Esophagus mucosa (tissue), 1 donor: Measurements from ENCODE around the gene ZNF280D. TPM values are rescaled to one million over a fixed set of nuclear protein-coding genes. Genes with fewer than 3 reads are reported as not detected.

Source experiments
- ATAC-seq: fragments of 200-7000 bp; cut with Tn5 transposase; one replicate; pipeline ENCODE4 v1.9.1; 2020
- total RNA-seq: library from RNA; stranded (reverse); gene quantifications from one replicate; pipeline ENCODE4 v1.2.4, GENCODE V29; 2023
- donor health status: DM: yes; HTN: yes; CAD: no.

ZNF280D gene
- total RNA-seq, 1 donor from 2014 or later = 14.6 TPM

- ATAC-seq = no peak
These were observed 104.3 kb downstream of the ZNF280D start for GRCh38 chr15:56628893-56629532.

- ATAC-seq = no peak
These were observed 113.4 kb downstream of the ZNF280D start for GRCh38 chr15:56619887-56620286.

DNA sequence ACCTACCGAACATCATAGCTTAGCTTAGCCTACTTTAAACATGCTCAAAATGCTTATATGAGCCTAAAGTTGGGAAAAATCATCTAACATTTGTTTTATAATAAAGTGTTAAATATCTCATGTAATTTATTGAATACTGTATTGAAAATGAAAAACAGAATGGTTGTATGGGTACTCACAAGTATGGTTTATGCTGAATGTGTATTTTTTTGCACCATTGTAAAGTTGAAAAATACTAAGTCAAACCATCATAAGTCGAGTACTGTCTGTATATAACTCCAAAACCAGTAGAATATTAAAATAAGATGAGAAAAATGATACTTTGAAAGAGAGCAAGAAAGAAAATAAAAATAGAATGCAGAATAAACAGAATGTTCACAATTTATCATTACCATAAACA is 115.7 kb downstream of the ZNF280D start:
- ATAC-seq = no peak

DNA sequence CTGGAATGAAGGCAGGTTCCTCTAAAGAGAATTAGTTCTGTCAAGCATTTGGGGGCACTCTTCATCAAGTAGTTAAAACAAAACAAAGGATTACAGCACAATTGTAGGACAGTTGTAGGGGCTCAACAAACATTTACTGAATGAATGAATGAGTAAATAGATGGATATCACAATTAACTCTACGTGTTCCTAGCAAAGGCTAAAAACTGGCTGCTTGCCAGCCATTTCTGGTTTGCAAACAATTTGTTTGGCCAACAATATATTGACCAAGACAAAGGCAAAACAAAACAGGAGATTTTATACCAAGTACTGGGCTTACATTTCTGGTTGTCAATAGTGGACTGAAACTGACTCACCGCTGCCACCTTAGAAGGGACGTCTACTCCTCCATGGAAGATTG is 116.8 kb downstream of the ZNF280D start:
- no peak for ATAC-seq

- no peak for ATAC-seq
These were observed 119.5 kb downstream of the ZNF280D start for GRCh38 chr15:56613811-56614210.

DNA sequence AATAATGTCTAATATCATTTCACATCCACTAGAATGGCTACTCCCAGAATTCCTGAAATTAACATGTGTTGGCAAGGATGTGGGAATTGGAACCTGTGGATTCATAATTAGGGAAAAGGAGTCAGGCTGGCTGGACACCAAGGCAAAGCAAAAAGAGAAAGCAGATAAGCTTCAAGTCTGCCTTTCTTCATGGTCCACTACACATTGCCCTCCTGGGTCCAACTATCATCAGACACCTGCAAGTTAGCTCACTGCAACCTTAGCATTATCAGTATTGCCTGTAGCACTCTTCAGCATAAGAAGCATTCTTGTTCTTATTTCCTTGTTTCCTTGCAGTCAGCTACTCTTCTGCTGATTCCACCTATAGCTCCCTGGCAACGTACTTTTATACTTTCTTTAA is 124.3 kb downstream of the ZNF280D start:
- ATAC-seq = no peak

DNA sequence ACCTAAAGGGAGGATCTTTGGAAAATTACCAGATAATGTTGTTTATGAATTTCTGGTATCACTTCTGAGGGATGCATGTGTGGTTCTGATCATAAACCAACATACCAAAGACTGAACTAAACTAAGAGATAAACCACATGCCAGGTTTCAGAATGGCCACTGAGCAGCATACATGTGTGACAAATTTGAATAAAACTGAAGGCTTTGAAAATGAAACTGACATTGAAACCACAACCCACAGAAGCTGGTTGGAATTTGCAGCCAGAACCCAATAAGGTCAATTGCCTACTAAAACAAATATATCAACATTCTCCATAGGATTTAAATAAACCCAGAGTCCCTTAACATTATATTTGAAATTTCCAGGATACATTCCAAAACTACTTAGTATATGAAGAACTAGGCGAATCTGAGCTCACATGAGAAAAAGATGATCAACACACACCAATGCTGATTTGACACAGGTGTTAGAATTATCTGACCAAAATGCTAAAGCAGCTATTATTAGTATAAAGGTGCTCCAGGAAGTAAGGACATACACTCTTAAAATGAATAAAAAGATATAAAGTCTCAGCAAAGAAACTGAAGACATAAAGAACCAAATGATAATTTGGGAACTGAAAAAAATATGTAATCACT is 125.0 kb downstream of the ZNF280D start:
- ATAC-seq = no peak

DNA sequence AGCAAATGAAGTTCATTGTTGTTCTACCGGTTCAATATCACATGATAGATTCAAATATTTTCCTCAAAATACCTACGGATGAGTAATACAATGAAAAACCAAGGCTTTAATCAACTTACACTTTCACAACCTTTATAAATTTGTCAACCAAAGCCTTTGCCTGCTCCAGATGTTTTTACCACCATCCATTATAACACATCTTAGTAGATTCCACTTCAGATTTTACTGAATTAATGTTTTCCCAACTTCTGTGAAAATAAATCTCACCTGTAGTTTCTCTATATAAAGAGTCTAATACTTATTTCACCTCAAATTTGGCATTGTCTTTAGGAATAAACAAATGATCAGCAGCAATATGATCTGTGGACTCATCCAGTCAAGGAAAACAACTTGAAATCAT is 131.1 kb downstream of the ZNF280D start:
- ATAC-seq = no peak

GRCh38 chr15:56600380-56600779 is 132.9 kb downstream of the ZNF280D start:
- ATAC-seq = no peak

GRCh38 chr15:56598991-56599390 is 134.3 kb downstream of the ZNF280D start:
- no peak for ATAC-seq

- no peak for ATAC-seq
These were observed 145.6 kb downstream of the ZNF280D start for GRCh38 chr15:56587686-56588085.

DNA sequence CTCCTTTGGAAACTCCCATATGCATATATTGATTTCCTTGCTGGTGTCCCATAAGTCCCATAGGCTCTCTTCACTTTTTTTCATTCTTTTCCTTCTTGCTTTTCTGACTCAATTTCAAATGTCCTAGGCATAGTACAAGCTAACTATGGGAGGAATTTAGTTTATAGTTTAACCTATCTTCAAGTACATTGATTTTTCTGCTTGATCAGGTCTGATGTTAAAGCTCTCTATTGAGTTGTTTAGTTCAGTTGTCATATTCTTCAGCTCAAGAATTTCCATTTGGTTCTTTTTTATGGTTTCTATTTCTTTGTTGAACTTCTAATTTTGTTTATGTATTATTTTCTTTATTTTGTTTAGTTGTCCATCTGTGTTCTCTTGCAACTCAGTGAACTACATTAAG is 147.1 kb downstream of the ZNF280D start:
- no peak for ATAC-seq

GRCh38 chr15:56582785-56583184 is 150.5 kb downstream of the ZNF280D start:
- no peak for ATAC-seq

Other genes starting within 250 kb of the ZNF280D start
- gene TCF12, start 185.1 kb upstream of the ZNF280D start, total RNA-seq = 47.9 TPM